Left ventricle myocardium inferior (tissue), 1 donor: ENCODE data around the gene B4GALT6. TPM values are rescaled to one million over a fixed set of nuclear protein-coding genes. Genes with fewer than 3 reads are reported as not detected.

ENCODE experiments used
- DNase-seq: peaks from one replicate; pipeline ENCODE4 v3.0.0-alpha.2; 2020
- H3K27ac ChIP-seq: fragments of 200-600 bp; replicated peaks from 2 replicates; pipeline ENCODE4 v1.8.0; 2021
- H3K27me3 ChIP-seq: fragments of 200-600 bp; 2 replicates; pipeline ENCODE4 v1.8.0; 2021; ENCODE audit warnings: low read depth
- H3K36me3 ChIP-seq: fragments of 200-600 bp; 2 replicates; pipeline ENCODE4 v1.8.0; 2021
- H3K4me1 ChIP-seq: fragments of 200-600 bp; 2 replicates; pipeline ENCODE4 v1.8.0; 2021
- H3K4me3 ChIP-seq: fragments of 200-600 bp; 2 replicates; pipeline ENCODE4 v1.8.0; 2021; ENCODE audit warnings: mild to moderate bottlenecking, moderate library complexity
- H3K9me3 ChIP-seq: fragments of 200-600 bp; replicated peaks from 2 replicates; pipeline ENCODE4 v1.8.0; 2021
- CTCF ChIP-seq: fragments of 200-600 bp; IDR thresholded peaks from 2 replicates; pipeline ENCODE4 v1.8.0; 2021; ENCODE audit warnings: antibody characterized with exemption, mild to moderate bottlenecking, borderline replicate concordance
- intact Hi-C: fragments of 100-400 bp; cut with micrococcal nuclease; formaldehyde crosslinking; loops from one replicate; pipeline ENCODE4 v1.11.0; 2022
- total RNA-seq: library from RNA; stranded (reverse); fragmentation: NEBNext Ultra II Directional; extraction: Animal tissue kit (Norgen Biotek cat#: 25700); gene quantifications from one replicate; pipeline ENCODE4 v1.2.1, GENCODE V29; 2021
- donor health status: DM: no; HTN: yes; CAD: no; lungs with severe emphysema.

The B4GALT6 gene
- total RNA-seq, 1 donor from 2014 or later = 5.3 TPM

- no peak for TF ChIP-seq CTCF
- DNase-seq = no peak
- Histone ChIP-seq H3K27ac (no peak overlapping the region), H3K4me3 (no peak overlapping the region), H3K36me3 (no peaks in the 10 kb centered on the region), H3K9me3 (no peaks in the 10 kb centered on the region), H3K27me3 (no peaks in the 10 kb centered on the region), H3K4me1 (no peaks in the 10 kb centered on the region)
- intact Hi-C loops = no loop called here
Observed at GRCh38 chr18:31643003-31643402, 41.4 kb downstream of the B4GALT6 start.

- Histone ChIP-seq H3K9me3 (peaks cover 3% of the 10 kb centered on the region), H3K4me3 (no peak overlapping the region), H3K36me3 (peaks cover 4% of the 10 kb centered on the region), H3K27ac (no peak overlapping the region), H3K4me1 (no peaks in the 10 kb centered on the region), H3K27me3 (no peaks in the 10 kb centered on the region)
- TF ChIP-seq CTCF = no peak
- intact Hi-C loops = no loop called here
- DNase-seq = no peak
Observed at GRCh38 chr18:31637445-31637844, 46.9 kb downstream of the B4GALT6 start.

GRCh38 chr18:31636387-31636786 lies 48.0 kb downstream of the B4GALT6 start:
- intact Hi-C loops = no loop called here
- H3K4me3 ChIP-seq = no peak overlapping the region

GRCh38 chr18:31634331-31634713 lies 50.1 kb downstream of the B4GALT6 start:
- intact Hi-C loops = no loop called here
- H3K4me3 ChIP-seq = no peak overlapping the region
- H3K27me3 ChIP-seq = no peaks in the 10 kb centered on the region
- peaks cover 4% of the 10 kb centered on the region for H3K36me3 ChIP-seq
- no peak for TF ChIP-seq CTCF
- H3K27ac ChIP-seq = no peak overlapping the region
- H3K4me1 ChIP-seq = no peaks in the 10 kb centered on the region
- peaks cover 3% of the 10 kb centered on the region for H3K9me3 ChIP-seq
- no peak for DNase-seq

More at GRCh38 chr18:31636387-31636786, 48.0 kb downstream of the B4GALT6 start:
- DNase-seq = no peak
- no peaks in the 10 kb centered on the region for H3K27me3 ChIP-seq
- H3K36me3 ChIP-seq = peaks cover 4% of the 10 kb centered on the region
- no peak overlapping the region for H3K27ac ChIP-seq
- TF ChIP-seq CTCF = no peak
- peaks cover 3% of the 10 kb centered on the region for H3K9me3 ChIP-seq
- H3K4me1 ChIP-seq = no peaks in the 10 kb centered on the region

GRCh38 chr18:31633392-31634330 lies 50.7 kb downstream of the B4GALT6 start:
- H3K27ac ChIP-seq = no peak overlapping the region
- intact Hi-C loops = no loop called here
- no peak for TF ChIP-seq CTCF
- H3K27me3 ChIP-seq = no peaks in the 10 kb centered on the region
- H3K9me3 ChIP-seq = peaks cover 3% of the 10 kb centered on the region
- H3K36me3 ChIP-seq = peaks cover 4% of the 10 kb centered on the region
- no peak overlapping the region for H3K4me3 ChIP-seq
- no peaks in the 10 kb centered on the region for H3K4me1 ChIP-seq
- no peak for DNase-seq
